Spleen (tissue), 7 donors: ENCODE measurements around the gene ATP6V1B1.

Experiments
- CTCF ChIP-seq, 11 experiments: fragments of 200-600 bp in 7 of 11; fragments of 450-650 bp in 4 of 11; sonication (generic) in 4 of 11; IDR thresholded peaks in 8 of 11; conservative IDR thresholded peaks in 3 of 11; 1 replicate in 7 of 11; 2 replicates in 4 of 11; pipeline versions ENCODE4 v1.4.0 to v1.8.0; 2016 to 2021; ENCODE audit warnings: antibody characterized with exemption in 11 of 11, inconsistent platforms in 4 of 11, mild to moderate bottlenecking in 1 of 11
- POLR2A ChIP-seq, 3 donors: fragments of 450-650 bp; IDR thresholded peaks; one replicate each; pipeline ENCODE4 v1.5.1; 2017; ENCODE audit warnings: antibody characterized with exemption in 3 of 3, mild to moderate bottlenecking in 1 of 3
- donor health status: DM: no; HTN: no; CAD: no; lungs with moderate emphysema.
- donor health status: DM: no; HTN: no; CAD: no.
- donor health status: DM: no; HTN: no; CAD: no.

GRCh38 chr2:71005271-71006202, 69.8 kb downstream of the ATP6V1B1 start:
- TF ChIP-seq CTCF (IDR thresholded peaks at IDR 0.05 in 8 of 11, conservative IDR thresholded peaks at IDR 0.05 in 3 of 11), result no peak
- no peak for TF ChIP-seq POLR2A (IDR thresholded peaks at IDR 0.05)
